B cell (primary cell): ENCODE measurements around the gene PROM2. TPM values are rescaled to one million over a fixed set of nuclear protein-coding genes. Genes with fewer than 3 reads are reported as not detected.
"Not testable (repeated sequence)": the region's sequence is repeated elsewhere in the genome, so short reads cannot be mapped to it uniquely, and the experiment has no call there.

ENCODE experiments used
- ATAC-seq: fragments of 200-7000 bp; cut with Tn5 transposase; one replicate; pipeline ENCODE4 v1.10.0; 2021; ENCODE audit warnings: low read depth, mild to moderate bottlenecking, moderate number of reproducible peaks, moderate library complexity
- CTCF ChIA-PET: fragments of 350-600 bp; sonication (Branson Sonifier 250); formaldehyde crosslinking; loops from one replicate; lab custom pipeline; 2021; ENCODE audit warnings: antibody characterized with exemption, inconsistent platforms; lab: Charles Lee
- POLR2A ChIA-PET: fragments of 350-600 bp; sonication (Branson Sonifier 250); formaldehyde crosslinking; loops from one replicate; lab custom pipeline; 2021; ENCODE audit warnings: antibody characterized with exemption; lab: Charles Lee
- DNase-seq: peaks from one replicate; pipeline ENCODE4 v3.0.0; 2013
- H2AFZ ChIP-seq: 2 replicates; pipeline ENCODE4 v1.6.1; 2012; ENCODE audit warnings: mild to moderate bottlenecking, low read depth, low read length; ENCODE audit not compliant: insufficient read depth, poor library complexity, severe bottlenecking
- H3K27ac ChIP-seq, 2 donors: 1 replicate in 1 of 2; 2 replicates in 1 of 2; pipeline ENCODE4 v1.5.1; 2012 to 2013; ENCODE audit warnings: low read length in 2 of 2, mild to moderate bottlenecking in 2 of 2, moderate library complexity in 1 of 2
- H3K27me3 ChIP-seq, 4 experiments: fragments of 200-600 bp in 1 of 4; sonication (generic) in 1 of 4; replicated peaks in 1 of 4; 1 replicate in 2 of 4; 2 replicates in 2 of 4; pipeline versions ENCODE4 v1.6.1 to v1.7.0; 2013 to 2016; ENCODE audit warnings: low read length in 3 of 4, mild to moderate bottlenecking in 2 of 4, mixed read lengths in 1 of 4, moderate library complexity in 1 of 4; ENCODE audit not compliant: insufficient read depth in 4 of 4, control insufficient read depth in 3 of 4; ENCODE audit errors: control extremely low read depth in 1 of 4
- H3K36me3 ChIP-seq, 2 experiments: replicated peaks in 1 of 2; 1 replicate in 1 of 2; 2 replicates in 1 of 2; pipeline versions ENCODE4 v1.6.1 to v1.7.1; 2013; ENCODE audit warnings: low read length in 1 of 2; ENCODE audit not compliant: insufficient read depth in 2 of 2, control insufficient read depth in 1 of 2; ENCODE audit errors: control extremely low read depth in 1 of 2, extremely low read depth in 1 of 2
- H3K4me1 ChIP-seq, 2 donors: fragments of 200-600 bp in 1 of 2; sonication (generic) in 1 of 2; 1 replicate in 1 of 2; 2 replicates in 1 of 2; pipeline versions ENCODE4 v1.5.1 to v1.6.1; 2013 to 2017; ENCODE audit warnings: low read length in 2 of 2; ENCODE audit not compliant: control insufficient read depth in 2 of 2, insufficient read depth in 2 of 2
- H3K4me2 ChIP-seq: replicated peaks from 2 replicates; pipeline ENCODE3; 2012; ENCODE audit warnings: mild to moderate bottlenecking, low read depth, low read length; ENCODE audit not compliant: poor library complexity, severe bottlenecking
- H3K4me3 ChIP-seq, 5 experiments: fragments of 200-600 bp in 1 of 5; sonication (generic) in 1 of 5; 1 replicate in 3 of 5; 2 replicates in 2 of 5; pipeline versions ENCODE4 v1.5.1 to v1.7.0; 2011 to 2016; ENCODE audit warnings: low read length in 4 of 5, mild to moderate bottlenecking in 4 of 5, low read depth in 2 of 5, control low read depth in 1 of 5, moderate library complexity in 1 of 5; ENCODE audit not compliant: insufficient read depth in 1 of 5; ENCODE audit errors: control extremely low read depth in 1 of 5, extremely low read depth in 1 of 5
- H3K79me2 ChIP-seq: fragments of 200-600 bp; sonication (generic); one replicate; pipeline ENCODE4 v1.6.0; 2016; ENCODE audit warnings: low read length; ENCODE audit not compliant: control insufficient read depth, insufficient read depth
- H3K9ac ChIP-seq: fragments of 200-600 bp; sonication (generic); 2 replicates; pipeline ENCODE4 v1.6.1; 2017; ENCODE audit warnings: mild to moderate bottlenecking, low read length, moderate library complexity
- H3K9me3 ChIP-seq, 3 donors: one replicate each; pipeline versions ENCODE4 v1.6.1 to v1.7.1; 2013; ENCODE audit warnings: low read length in 2 of 3; ENCODE audit not compliant: control insufficient read depth in 2 of 3, insufficient read depth in 1 of 3; ENCODE audit errors: control extremely low read depth in 1 of 3
- H4K20me1 ChIP-seq: 2 replicates; pipeline ENCODE4 v1.6.0; 2012; ENCODE audit warnings: mild to moderate bottlenecking, low read length; ENCODE audit not compliant: insufficient read depth, control insufficient read depth, poor library complexity, severe bottlenecking
- H3K27ac Mint-ChIP-seq: one replicate; pipeline ENCODE4 v1.8.0; 2021; ENCODE audit warnings: mixed read lengths
- H3K27me3 Mint-ChIP-seq: one replicate; pipeline ENCODE4 v1.8.0; 2021; ENCODE audit warnings: mixed read lengths
- H3K4me1 Mint-ChIP-seq: one replicate; pipeline ENCODE4 v1.8.0; 2021; ENCODE audit warnings: mixed read lengths
- H3K4me3 Mint-ChIP-seq: one replicate; pipeline ENCODE4 v1.8.0; 2021; ENCODE audit warnings: mixed read lengths
- H3K9me3 Mint-ChIP-seq: one replicate; pipeline ENCODE4 v1.8.0; 2022; ENCODE audit warnings: mixed read lengths; ENCODE audit not compliant: insufficient read depth
- CTCF ChIP-seq: fragments of 200-600 bp; IDR thresholded peaks from one replicate; pipeline ENCODE4 v1.8.0; 2022; ENCODE audit warnings: antibody characterized with exemption, mild to moderate bottlenecking
- EZH2 ChIP-seq: IDR thresholded peaks from 2 replicates; pipeline ENCODE4 v1.6.1; 2012; ENCODE audit warnings: borderline replicate concordance, low read depth, mild to moderate bottlenecking, moderate library complexity, low read length; ENCODE audit not compliant: insufficient read depth, poor library complexity, severe bottlenecking
- WGBS: methylation state at CpG from one replicate; pipeline ENCODE4 v1.1.5; 2013; ENCODE audit warnings: missing lambda C conversion rate; ENCODE audit not compliant: insufficient coverage; 5-methylcytosine and 5-hydroxymethylcytosine counted together
- intact Hi-C: fragments of 100-400 bp; cut with micrococcal nuclease; formaldehyde crosslinking; loops from one replicate; pipeline ENCODE4 v1.10.0; 2022
- polyA plus RNA-seq: library from polyadenylated mRNA; depleted of rRNA; stranded (reverse); fragments of >200 nt; gene quantifications from 2 replicates; pipeline ENCODE4 v1.2.3, GENCODE V29; 2012
- total RNA-seq, 2 donors: library from RNA; stranded (reverse); fragments of 120-200 nt in 1 of 2; gene quantifications; 1 replicate in 1 of 2; 2 replicates in 1 of 2; pipeline versions ENCODE4 v1.2.3 to v1.2.4, GENCODE V29; 2013 to 2022

PROM2 gene
- total and polyA plus RNA-seq, 2 donors (not counting 1 experiment from before 2014, with no cell fraction given): 0.67 to 1.3 TPM

GRCh38 chr2:95240091-95240490 lies 34.2 kb upstream of the PROM2 start:
- no peak for DNase-seq
- WGBS: 89% methylated on average over 3 of the region's 5 CpGs
- CTCF ChIA-PET: no interaction called here
- TF ChIP-seq EZH2 (no peak), CTCF (no peak)
- Mint-ChIP-seq H3K4me1 (no peaks in the 10 kb centered on the region), H3K27me3 (peaks cover 6% of the 10 kb centered on the region), H3K4me3 (no peak overlapping the region), H3K9me3 (peaks cover 14% of the 10 kb centered on the region), H3K27ac (no peak overlapping the region)
- H3K4me1 ChIP-seq: no peaks in the 10 kb centered on the region
- no peaks in the 10 kb centered on the region for H3K36me3 ChIP-seq
- peaks cover 0 to 32% (median 18%) of the 10 kb centered on the region in 3 donors for H3K9me3 ChIP-seq
- POLR2A ChIA-PET: no interaction called here
- no peak overlapping the region for H3K4me2 ChIP-seq
- intact Hi-C loops: no loop called here
- H2AFZ ChIP-seq: no peak overlapping the region
- no peaks in the 10 kb centered on the region for H3K27me3 ChIP-seq
- no peaks in the 10 kb centered on the region for H4K20me1 ChIP-seq
- no peak overlapping the region for H3K9ac ChIP-seq
- H3K79me2 ChIP-seq: no peaks in the 10 kb centered on the region
- no peak for ATAC-seq
- H3K4me3 ChIP-seq: no peak overlapping the region
- no peak overlapping the region for H3K27ac ChIP-seq

- WGBS: 95% methylated on average over 5 of the region's 5 CpGs
- H4K20me1 ChIP-seq: no peaks in the 10 kb centered on the region
- intact Hi-C loops: no loop called here
- ATAC-seq (no peak), DNase-seq (no peak)
- H3K9ac ChIP-seq: no peak overlapping the region
- H3K36me3 ChIP-seq: no peaks in the 10 kb centered on the region
- no peaks in the 10 kb centered on the region for H3K27me3 ChIP-seq
- H2AFZ ChIP-seq: no peak overlapping the region
- H3K4me1 ChIP-seq: no peaks in the 10 kb centered on the region
- TF ChIP-seq EZH2 (no peak), CTCF (no peak)
- ChIA-PET CTCF (no interaction called here), POLR2A (no interaction called here)
- no peak overlapping the region for H3K27ac ChIP-seq
- Mint-ChIP-seq H3K27ac (no peak overlapping the region), H3K4me3 (no peak overlapping the region), H3K9me3 (peaks cover 14% of the 10 kb centered on the region), H3K27me3 (peaks cover 6% of the 10 kb centered on the region), H3K4me1 (no peaks in the 10 kb centered on the region)
- H3K4me2 ChIP-seq: no peak overlapping the region
- no peak overlapping the region for H3K4me3 ChIP-seq
- peaks cover 0 to 27% (median 18%) of the 10 kb centered on the region in 3 donors for H3K9me3 ChIP-seq
- H3K79me2 ChIP-seq: no peaks in the 10 kb centered on the region
Measured at GRCh38 chr2:95240556-95240955, 33.7 kb upstream of the PROM2 start.

DNA sequence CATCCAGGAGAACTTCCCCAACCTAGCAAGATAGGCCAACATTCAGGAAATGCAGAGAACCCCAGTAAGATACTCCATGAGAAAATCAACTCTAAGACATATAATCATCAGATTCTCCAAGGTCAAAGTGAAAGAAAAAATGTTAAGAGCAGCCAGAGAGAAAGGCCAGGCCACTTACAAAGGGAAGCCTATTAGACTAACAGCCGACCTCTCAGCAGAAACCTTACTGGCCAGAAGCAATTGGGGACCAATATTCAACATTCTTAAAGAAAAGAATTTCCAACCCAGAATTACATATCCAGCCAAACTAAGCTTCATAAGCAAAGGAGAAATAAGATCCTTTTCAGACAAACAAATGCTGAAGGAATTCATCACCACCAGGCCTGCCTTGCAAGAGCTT lies 32.2 kb upstream of the PROM2 start:
- WGBS: 100% methylated on average over 1 of the region's 1 CpG
- H3K4me1 Mint-ChIP-seq, H3K27ac ChIP-seq, H3K79me2 ChIP-seq, H3K36me3 ChIP-seq, H3K27me3 Mint-ChIP-seq, DNase-seq, H3K4me3 Mint-ChIP-seq, H3K27ac Mint-ChIP-seq, H3K4me1 ChIP-seq, H3K9ac ChIP-seq, POLR2A ChIA-PET, intact Hi-C loops, CTCF ChIA-PET, H4K20me1 ChIP-seq, H3K27me3 ChIP-seq, H3K4me3 ChIP-seq, H3K4me2 ChIP-seq, ATAC-seq, H2AFZ ChIP-seq: not testable (repeated sequence)
- H3K9me3 Mint-ChIP-seq: peaks cover 18% of the 10 kb centered on the region
- H3K9me3 ChIP-seq: peaks cover 0 to 25% (median 21%) of the 10 kb centered on the region in 3 donors
